ENCODE results near the gene KMT2B.

Gene KMT2B

GRCh38 chr19:35780717-35781116 is 62.9 kb downstream of the KMT2B start:
- DNase-seq (ENCODE audit: low spot score), result no peak

- DNase-seq (ENCODE audit: low spot score), result no peak
These were observed 63.8 kb downstream of the KMT2B start for GRCh38 chr19:35781650-35782049.

DNA sequence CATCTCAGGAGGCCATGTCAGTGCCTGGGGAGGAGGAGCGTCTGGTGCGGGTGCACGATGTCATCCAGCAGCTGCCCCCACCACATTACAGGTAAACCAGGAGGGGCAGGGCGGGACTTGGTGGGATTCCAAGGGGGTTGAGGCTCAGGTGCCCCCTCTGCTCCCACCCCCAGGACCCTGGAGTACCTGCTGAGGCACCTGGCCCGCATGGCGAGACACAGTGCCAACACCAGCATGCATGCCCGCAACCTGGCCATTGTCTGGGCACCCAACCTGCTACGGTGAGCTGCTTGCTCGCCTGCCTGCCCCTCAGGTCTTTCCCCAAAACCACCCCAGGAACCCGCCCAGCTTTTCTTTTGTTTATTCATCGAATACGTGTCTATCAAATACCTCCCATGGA is 64.8 kb downstream of the KMT2B start:
- DNase-seq (ENCODE audit: low spot score), result no peak

- DNase-seq (ENCODE audit: low spot score), result no peak
These were observed 65.9 kb downstream of the KMT2B start for GRCh38 chr19:35783469-35784434.

GRCh38 chr19:35784503-35785338 is 66.9 kb downstream of the KMT2B start:
- DNase-seq (ENCODE audit: low spot score), result no peak

DNA sequence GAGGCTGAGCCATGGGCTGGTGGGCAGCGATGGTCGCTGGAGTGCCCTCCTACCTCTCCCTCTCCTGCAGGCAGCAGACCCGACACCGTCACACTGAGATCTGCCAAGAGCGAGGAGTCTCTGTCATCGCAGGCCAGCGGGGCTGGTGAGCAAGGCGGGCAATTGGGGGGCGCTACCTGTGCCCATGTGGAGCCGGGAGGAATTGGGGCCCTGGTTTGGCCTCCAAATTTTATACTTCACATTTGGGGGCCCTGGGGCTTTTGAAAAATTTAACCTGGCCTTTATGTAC is 67.5 kb downstream of the KMT2B start:
- no peak for DNase-seq (ENCODE audit: low spot score)

DNA sequence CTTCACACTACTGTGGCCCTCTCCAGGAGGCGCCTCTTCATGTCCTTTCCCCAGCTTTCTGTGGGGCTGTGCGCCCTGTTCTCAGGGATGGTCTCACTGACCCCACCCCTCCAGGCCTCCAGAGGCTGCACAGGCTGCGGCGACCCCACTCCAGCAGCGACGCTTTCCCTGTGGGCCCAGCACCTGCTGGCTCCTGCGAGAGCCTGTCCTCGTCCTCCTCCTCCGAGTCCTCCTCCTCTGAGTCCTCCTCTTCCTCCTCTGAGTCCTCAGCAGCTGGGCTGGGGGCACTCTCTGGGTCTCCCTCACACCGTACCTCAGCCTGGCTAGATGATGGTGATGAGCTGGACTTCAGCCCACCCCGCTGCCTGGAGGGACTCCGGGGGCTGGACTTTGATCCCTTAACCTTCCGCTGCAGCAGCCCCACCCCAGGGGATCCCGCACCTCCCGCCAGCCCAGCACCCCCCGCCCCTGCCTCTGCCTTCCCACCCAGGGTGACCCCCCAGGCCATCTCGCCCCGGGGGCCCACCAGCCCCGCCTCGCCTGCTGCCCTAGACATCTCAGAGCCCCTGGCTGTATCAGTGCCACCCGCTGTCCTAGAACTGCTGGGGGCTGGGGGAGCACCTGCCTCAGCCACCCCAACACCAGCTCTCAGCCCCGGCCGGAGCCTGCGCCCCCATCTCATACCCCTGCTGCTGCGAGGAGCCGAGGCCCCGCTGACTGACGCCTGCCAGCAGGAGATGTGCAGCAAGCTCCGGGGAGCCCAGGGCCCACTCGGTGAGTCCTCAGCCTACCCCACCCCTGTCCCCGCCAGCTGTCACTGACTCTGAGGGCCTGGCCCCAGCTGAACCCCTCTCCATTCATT is 68.7 kb downstream of the KMT2B start:
- DNase-seq (ENCODE audit: low spot score), result no peak

- no peak for DNase-seq (ENCODE audit: low spot score)
These were observed 69.5 kb downstream of the KMT2B start for GRCh38 chr19:35787227-35787799.
